GM19035 (cell line): ENCODE results near the gene HDAC9.
"Not testable (repeated sequence)": the region's sequence is repeated elsewhere in the genome, so short reads cannot be mapped to it uniquely, and the experiment has no call there.

Experiments
- ATAC-seq: cut with Tn5 transposase; IDR thresholded peaks from one replicate; pipeline ENCODE4 v1.9.1; 2021; ENCODE audit not compliant: unreplicated experiment

HDAC9 gene

GRCh38 chr7:18702071-18702829 lies 206.7 kb downstream of the HDAC9 start:
- no peak for ATAC-seq

DNA sequence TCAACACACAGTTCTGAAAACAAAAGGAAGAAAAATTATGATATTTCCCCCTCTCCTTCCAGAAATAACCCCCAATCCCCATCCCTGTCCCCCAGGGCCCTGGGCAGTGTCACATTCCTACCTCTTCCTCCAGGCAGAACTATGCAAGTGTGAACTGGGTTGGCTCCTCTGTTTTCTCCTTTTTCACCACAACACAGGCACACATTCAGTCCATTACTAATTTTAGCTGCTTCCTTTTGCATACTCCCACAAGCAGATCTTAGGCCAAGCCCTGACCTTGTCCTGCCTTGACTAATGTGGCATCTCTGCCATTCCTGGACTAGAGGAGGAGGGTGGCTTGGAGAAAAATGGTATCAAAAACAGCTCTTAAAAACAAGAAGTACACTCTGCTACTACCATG lies 208.1 kb downstream of the HDAC9 start:
- ATAC-seq, result no peak

DNA sequence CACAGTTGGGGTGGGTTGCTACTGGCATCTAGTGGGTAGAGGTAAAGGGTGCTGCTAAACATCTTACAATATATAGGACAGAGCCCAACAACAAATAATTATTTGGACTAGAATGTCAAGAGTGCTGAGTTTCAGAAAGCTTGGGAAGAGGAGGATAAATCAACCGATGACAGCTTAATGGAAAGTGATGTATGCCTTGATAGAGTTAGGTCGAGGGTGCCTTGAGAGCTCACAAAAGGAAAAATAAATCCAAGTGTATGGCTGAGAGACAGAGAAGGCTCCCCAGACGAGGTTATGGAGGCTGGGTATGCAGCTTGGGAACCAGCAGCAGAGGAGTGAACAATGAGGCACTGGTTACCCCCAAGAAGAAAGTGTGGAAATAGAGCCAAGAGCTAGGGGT lies 211.1 kb downstream of the HDAC9 start:
- no peak for ATAC-seq

GRCh38 chr7:18708204-18708603 lies 212.7 kb downstream of the HDAC9 start:
- no peak for ATAC-seq

GRCh38 chr7:18715988-18716387 lies 220.4 kb downstream of the HDAC9 start:
- ATAC-seq, result no peak

GRCh38 chr7:18721429-18721828 lies 225.9 kb downstream of the HDAC9 start:
- ATAC-seq, result no peak

DNA sequence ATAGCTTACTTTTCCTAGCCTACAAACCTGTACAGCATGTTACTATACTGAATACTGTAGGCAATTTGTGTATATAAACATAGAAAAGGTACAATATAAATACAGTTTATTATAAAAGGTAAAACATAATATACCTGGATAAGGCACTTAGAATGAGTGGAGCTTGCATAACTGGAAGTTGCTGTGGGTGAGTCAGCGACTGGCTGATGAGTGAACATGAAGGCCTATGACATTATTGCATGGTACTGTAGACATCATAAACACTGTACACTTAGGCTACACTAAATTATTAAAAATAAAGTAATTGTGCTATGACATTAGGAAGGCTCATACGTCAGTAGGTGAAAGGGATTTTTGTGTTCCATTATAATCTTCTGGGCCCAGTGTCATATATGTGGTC lies 228.8 kb downstream of the HDAC9 start:
- ATAC-seq, result no peak

GRCh38 chr7:18727115-18727870 lies 231.7 kb downstream of the HDAC9 start:
- no peak for ATAC-seq

- not testable (repeated sequence) for ATAC-seq
Measured at GRCh38 chr7:18736012-18736411, 240.5 kb downstream of the HDAC9 start.

DNA sequence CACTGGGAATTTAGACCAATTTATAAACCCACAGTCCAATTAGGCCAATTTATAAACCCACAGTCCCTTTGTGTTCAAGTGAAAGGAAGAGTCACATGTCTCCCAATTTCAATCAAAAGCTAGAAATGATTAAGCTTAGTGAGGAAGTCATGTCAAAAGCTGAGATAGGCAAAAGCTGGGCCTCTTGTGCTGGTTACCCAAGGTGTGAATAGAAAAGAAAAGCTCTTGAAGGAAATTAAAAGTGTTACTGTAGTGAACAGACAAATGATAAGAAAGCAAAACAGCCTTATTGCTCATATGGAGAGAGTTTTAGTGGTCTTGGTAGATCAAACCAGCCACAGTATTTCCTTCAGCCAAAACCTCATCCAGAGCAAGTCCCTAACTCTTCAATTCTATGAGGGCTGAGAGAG lies 245.0 kb downstream of the HDAC9 start:
- ATAC-seq, result no peak

DNA sequence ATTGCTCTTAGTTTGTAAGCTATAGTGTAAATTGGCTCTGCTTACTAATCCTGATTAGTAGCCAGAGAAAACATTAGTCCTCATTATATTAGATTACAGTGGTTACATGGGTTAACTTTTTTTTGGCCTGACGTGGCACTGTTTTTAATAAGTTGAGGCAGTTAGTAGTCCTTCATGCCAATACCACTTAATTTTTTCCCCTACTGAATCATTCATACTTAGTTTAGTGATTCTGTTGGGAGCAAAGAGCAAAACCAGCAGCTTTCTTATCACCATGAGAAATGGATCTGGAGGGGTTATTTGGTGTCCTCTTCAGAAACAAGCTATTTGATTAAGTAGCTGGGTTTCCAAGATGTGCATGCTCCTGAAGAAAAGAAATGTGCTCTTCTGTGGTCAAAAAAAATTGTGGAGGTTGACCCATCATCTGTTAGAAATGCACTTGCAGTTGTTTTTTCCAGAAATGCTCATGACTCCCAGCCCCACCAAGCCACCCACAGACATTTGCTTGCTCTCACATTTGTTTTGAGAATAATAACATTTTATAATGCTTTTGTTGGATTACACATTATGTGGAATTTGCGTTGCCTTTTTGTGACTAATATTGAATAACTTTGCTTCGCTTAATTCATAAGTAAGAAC lies 258.5 kb downstream of the HDAC9 start:
- no peak for ATAC-seq

- ATAC-seq, result no peak
Measured at GRCh38 chr7:18754766-18755165, 259.2 kb downstream of the HDAC9 start.

- no peak for ATAC-seq
Measured at GRCh38 chr7:18755793-18756192, 260.2 kb downstream of the HDAC9 start.

GRCh38 chr7:18756378-18757050 lies 261.0 kb downstream of the HDAC9 start:
- ATAC-seq, result no peak

DNA sequence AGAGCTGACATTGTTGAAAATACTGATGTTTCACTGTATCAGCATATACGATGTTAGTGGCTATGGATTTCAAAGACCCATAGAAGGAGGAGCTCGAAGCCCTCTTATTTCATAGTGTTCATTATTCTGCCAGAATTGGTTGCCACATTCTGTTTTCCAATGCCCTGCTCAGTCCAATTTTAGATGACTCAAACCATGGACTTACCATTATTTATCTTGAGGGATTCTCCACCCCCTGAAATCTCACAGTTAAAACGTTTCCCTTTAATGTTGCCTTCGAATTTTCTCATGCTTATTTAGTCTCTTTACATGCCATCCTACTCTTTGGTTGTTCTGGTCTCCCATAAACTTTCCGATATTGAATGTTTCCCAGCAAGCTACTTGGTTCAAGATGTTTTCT lies 264.5 kb downstream of the HDAC9 start:
- ATAC-seq, result no peak

DNA sequence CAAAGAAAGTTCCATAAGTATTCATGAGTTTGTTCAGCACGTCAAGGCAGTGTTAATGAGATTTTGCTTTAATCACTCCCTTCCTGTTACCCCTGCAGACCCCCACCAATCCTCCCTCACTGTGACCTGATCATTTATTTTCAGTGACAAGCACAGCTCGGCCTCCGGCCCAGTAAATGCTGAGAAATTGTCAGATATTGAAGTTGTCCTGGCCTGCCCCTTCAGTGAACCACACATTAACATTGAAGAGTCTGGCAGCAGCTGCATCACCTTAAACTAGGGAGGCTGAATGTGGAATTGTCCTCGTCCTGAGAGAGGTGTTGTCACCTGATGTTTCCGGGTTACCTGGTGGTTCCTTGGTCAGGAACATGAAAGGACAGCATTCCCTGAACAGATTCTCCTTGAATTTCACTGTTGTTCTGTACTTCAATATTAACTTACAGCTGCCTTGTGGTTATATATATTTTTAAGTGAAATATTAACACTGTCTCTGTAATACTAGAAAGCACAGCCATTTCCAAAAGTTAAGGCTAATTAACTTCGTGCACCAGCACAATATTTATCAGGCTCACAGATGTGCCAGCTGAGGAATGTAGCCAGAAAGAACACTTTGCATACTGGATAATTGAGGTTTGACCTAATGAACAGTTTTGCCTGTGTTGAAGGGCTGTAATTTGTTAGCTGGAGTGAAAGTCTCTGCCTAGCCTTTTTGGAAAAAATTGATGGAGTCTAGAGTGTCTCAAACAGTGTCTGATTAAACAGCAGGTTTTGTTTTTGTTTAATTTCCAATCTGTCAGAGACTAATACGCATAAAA lies 265.3 kb downstream of the HDAC9 start:
- ATAC-seq, result no peak

GRCh38 chr7:18762189-18762588 lies 266.6 kb downstream of the HDAC9 start:
- no peak for ATAC-seq

DNA sequence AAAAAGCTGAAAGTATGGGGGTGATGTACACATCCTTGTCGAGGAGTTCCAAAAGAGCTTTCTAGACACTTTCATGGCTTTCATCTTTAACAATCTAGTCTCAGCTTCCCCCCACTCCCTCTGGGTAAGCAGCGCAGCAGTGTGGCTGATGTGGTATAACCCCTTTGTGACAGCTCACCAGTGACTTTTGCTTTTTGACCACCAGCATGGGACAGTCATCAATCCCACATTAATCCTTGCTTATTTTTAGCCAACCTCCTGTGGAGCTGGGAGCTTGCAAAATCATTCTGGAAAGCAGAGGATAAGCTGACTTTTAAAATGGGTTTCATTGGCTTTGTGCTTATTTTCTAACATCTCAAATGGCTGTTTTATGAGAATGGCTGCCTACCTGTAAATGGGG lies 272.7 kb downstream of the HDAC9 start:
- no peak for ATAC-seq

DNA sequence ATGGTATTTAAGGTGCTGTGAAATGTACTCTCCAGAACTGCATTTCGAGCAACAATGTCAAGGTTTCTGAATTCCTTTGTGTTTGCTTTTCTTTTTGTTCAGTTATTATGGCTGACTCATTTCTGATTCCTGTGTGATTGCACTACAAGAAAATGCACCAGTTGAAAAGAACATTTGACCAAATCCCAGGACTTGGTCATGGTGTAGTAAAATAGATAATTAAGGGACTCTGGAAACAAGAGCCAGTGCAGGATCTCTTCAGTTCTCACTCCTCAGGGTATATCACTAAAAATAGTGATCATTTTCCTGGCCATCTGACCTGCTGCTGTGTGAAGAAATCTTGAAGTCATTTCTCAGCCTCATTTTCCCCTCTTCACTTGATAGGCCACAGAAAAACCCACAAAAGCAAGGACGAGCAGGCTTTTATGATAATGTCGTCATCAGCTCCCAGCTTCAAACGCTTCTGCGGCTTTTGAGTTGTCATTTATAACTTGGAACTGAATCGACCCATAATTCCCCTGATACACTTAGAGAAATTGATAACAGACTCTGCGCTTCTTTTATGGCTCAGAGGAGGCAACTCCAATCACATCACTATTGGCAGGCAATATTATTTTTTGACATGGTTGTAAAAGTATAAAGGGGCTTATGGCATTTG lies 274.7 kb downstream of the HDAC9 start:
- no peak for ATAC-seq

DNA sequence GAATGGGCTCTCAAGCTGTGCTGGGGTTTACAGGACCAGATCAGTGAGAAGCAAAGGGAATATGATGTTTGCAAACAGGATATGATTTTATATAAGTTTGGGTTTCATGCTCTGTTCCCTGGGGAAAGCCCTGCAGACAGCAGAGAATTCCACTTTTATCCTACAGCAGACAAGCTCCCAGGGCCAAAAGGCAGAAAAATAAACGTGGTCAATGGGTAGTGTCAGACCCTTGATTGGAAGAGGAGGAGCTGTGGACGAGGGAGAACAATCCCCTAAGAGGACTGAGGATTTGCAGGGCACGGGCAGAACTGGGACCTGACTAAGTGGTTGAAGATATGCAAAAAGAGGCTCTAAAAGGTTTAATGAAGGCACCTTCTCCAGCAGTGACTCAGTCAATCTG lies 275.3 kb downstream of the HDAC9 start:
- no peak for ATAC-seq
